Body of pancreas (tissue), 4 donors: ENCODE data around the gene IGFBP6.

Experiments
- CTCF ChIP-seq, 7 experiments: fragments of 450-650 bp in 4 of 7; fragments of 200-600 bp in 3 of 7; sonication (generic) in 3 of 7; IDR thresholded peaks; one replicate each; pipeline ENCODE4 v1.5.1; 2016 to 2019; ENCODE audit warnings: antibody characterized with exemption in 7 of 7
- POLR2A ChIP-seq, 3 donors: fragments of 450-650 bp; IDR thresholded peaks; one replicate each; pipeline ENCODE4 v1.6.1; 2016; ENCODE audit warnings: antibody characterized with exemption in 3 of 3, mild to moderate bottlenecking in 2 of 3

GRCh38 chr12:53056296-53056695 lies 41.2 kb upstream of the IGFBP6 start:
- TF ChIP-seq CTCF (IDR thresholded peaks at IDR 0.05): no peak
- no peak for TF ChIP-seq POLR2A (IDR thresholded peaks at IDR 0.05)
